ENCODE data around the gene SNED1.

The SNED1 gene

GRCh38 chr2:241007111-241007510 is 8.7 kb downstream of the SNED1 start:
- no peak for FAIRE-seq

GRCh38 chr2:241007880-241008710 is 9.7 kb downstream of the SNED1 start:
- no peak for FAIRE-seq

GRCh38 chr2:241008711-241009121 is 10.3 kb downstream of the SNED1 start:
- no peak for FAIRE-seq

GRCh38 chr2:241009191-241009590 is 10.8 kb downstream of the SNED1 start:
- FAIRE-seq: no peak

- FAIRE-seq: no peak
These were observed 11.4 kb downstream of the SNED1 start for GRCh38 chr2:241009601-241010530.

GRCh38 chr2:241010531-241011295 is 12.3 kb downstream of the SNED1 start:
- FAIRE-seq: no peak

- FAIRE-seq: no peak
These were observed 12.8 kb downstream of the SNED1 start for GRCh38 chr2:241011296-241011600.

GRCh38 chr2:241011751-241012510 is 13.5 kb downstream of the SNED1 start:
- no peak for FAIRE-seq

GRCh38 chr2:241014224-241014623 is 15.8 kb downstream of the SNED1 start:
- FAIRE-seq: no peak

- no peak for FAIRE-seq
These were observed 16.3 kb downstream of the SNED1 start for GRCh38 chr2:241014764-241015163.

- no peak for FAIRE-seq
These were observed 17.0 kb downstream of the SNED1 start for GRCh38 chr2:241015439-241015838.

GRCh38 chr2:241017228-241017940 is 19.0 kb downstream of the SNED1 start:
- no peak for FAIRE-seq

GRCh38 chr2:241018051-241018891 is 19.9 kb downstream of the SNED1 start:
- FAIRE-seq: no peak

- no peak for FAIRE-seq
These were observed 21.2 kb downstream of the SNED1 start for GRCh38 chr2:241019441-241020139.

- FAIRE-seq: no peak
These were observed 21.8 kb downstream of the SNED1 start for GRCh38 chr2:241020201-241020600.

- FAIRE-seq: no peak
These were observed 22.3 kb downstream of the SNED1 start for GRCh38 chr2:241020629-241021190.

GRCh38 chr2:241025639-241026038 is 27.2 kb downstream of the SNED1 start:
- FAIRE-seq: no peak

GRCh38 chr2:241029599-241030332 is 31.3 kb downstream of the SNED1 start:
- no peak for FAIRE-seq

GRCh38 chr2:241030333-241030680 is 31.9 kb downstream of the SNED1 start:
- FAIRE-seq: no peak

All from G401.6 (cell line).